Fibroblast of gingiva (primary cell): ENCODE data around the gene CD28.

Source experiments
- DNase-seq: peaks from one replicate; pipeline ENCODE4 v3.0.0-alpha.2; 2011; ENCODE audit warnings: low read depth

Gene CD28

GRCh38 chr2:203706403-203706802, at the start of gene CD28:
CD28 (plus strand) TSS chr2:203706639; CDS start chr2:203706697, 58 bp downstream.
- no peak for DNase-seq

GRCh38 chr2:203659331-203660049, 46.9 kb upstream of the CD28 start:
- DNase-seq: no peak

GRCh38 chr2:203660465-203660864, 46.0 kb upstream of the CD28 start:
- no peak for DNase-seq

GRCh38 chr2:203661279-203661908, 45.0 kb upstream of the CD28 start:
- no peak for DNase-seq

GRCh38 chr2:203662487-203662886, 44.0 kb upstream of the CD28 start:
- no peak for DNase-seq

GRCh38 chr2:203662951-203663350, 43.5 kb upstream of the CD28 start:
- no peak for DNase-seq

- no peak for DNase-seq
Observed at GRCh38 chr2:203664029-203664755, 42.2 kb upstream of the CD28 start.

GRCh38 chr2:203667838-203668237, 38.6 kb upstream of the CD28 start:
- no peak for DNase-seq

- DNase-seq: no peak
Observed at GRCh38 chr2:203669820-203670219, 36.6 kb upstream of the CD28 start.

- peak; percentile 29 for DNase-seq
Observed at GRCh38 chr2:203670939-203671338, 35.5 kb upstream of the CD28 start.

GRCh38 chr2:203671876-203672275, 34.6 kb upstream of the CD28 start:
- no peak for DNase-seq

GRCh38 chr2:203672856-203673255, 33.6 kb upstream of the CD28 start:
- DNase-seq: no peak

GRCh38 chr2:203673933-203674332, 32.5 kb upstream of the CD28 start:
- peak; percentile 87 for DNase-seq

- no peak for DNase-seq
Observed at GRCh38 chr2:203675086-203675485, 31.4 kb upstream of the CD28 start.

- DNase-seq: no peak
Observed at GRCh38 chr2:203678971-203679370, 27.5 kb upstream of the CD28 start.

- no peak for DNase-seq
Observed at GRCh38 chr2:203679401-203679800, 27.0 kb upstream of the CD28 start.

GRCh38 chr2:203681978-203682377, 24.5 kb upstream of the CD28 start:
- DNase-seq: peak; percentile 82

GRCh38 chr2:203682688-203683130, 23.7 kb upstream of the CD28 start:
- DNase-seq: peak; percentile 84

GRCh38 chr2:203683421-203683820, 23.0 kb upstream of the CD28 start:
- no peak for DNase-seq

GRCh38 chr2:203683932-203684556, 22.4 kb upstream of the CD28 start:
- peak; percentile 71 for DNase-seq

GRCh38 chr2:203685081-203685621, 21.3 kb upstream of the CD28 start:
- peak; percentile 97 for DNase-seq

- DNase-seq: no peak
Observed at GRCh38 chr2:203685789-203686420, 20.5 kb upstream of the CD28 start.
